GM18520 (cell line): Measurements from ENCODE around the gene CAPZB.
"Not testable (repeated sequence)": the region's sequence is repeated elsewhere in the genome, so short reads cannot be mapped to it uniquely, and the experiment has no call there.

Experiments
- ATAC-seq: cut with Tn5 transposase; IDR thresholded peaks from one replicate; pipeline ENCODE4 v1.9.1; 2021; ENCODE audit not compliant: unreplicated experiment

Gene CAPZB

DNA sequence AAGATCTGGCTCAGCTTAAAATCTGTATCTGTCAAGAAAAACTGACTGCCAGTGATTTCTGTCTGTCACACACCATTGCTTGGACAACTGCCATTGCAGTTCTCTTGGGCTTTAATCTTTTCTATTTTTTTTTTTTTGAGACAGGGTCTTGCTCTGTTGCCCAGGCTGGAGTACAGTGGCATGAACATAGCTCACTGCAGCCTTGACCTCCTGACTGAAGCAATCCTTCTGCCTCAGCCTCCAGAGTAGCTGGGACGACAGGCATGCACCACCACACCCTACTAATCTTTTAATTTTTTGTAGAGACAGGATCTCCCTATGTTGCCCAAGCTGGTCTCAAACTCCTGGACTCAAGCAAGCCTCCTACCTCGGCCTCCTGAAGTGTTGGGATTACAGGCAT is 14.5 kb upstream of the CAPZB start:
- not testable (repeated sequence) for ATAC-seq

DNA sequence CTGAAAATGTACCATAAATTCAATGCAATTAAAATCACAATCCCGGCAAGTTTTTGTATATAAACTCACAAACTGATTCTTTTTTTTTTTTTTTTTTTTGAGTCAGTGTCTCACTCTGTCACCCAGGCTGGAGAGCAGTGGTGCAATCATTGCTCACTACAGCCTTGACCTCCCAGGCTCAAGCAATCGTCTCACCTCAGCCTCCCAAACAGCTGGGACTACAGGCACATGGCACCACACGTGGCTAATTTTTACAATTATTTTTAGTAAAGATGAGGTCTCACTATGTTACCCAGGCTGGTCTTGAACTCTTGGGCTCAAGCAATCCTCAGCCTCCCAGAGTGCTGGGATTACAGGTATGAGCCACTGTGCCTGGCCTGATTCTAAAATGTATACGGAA is 12.1 kb upstream of the CAPZB start:
- ATAC-seq = not testable (repeated sequence)

DNA sequence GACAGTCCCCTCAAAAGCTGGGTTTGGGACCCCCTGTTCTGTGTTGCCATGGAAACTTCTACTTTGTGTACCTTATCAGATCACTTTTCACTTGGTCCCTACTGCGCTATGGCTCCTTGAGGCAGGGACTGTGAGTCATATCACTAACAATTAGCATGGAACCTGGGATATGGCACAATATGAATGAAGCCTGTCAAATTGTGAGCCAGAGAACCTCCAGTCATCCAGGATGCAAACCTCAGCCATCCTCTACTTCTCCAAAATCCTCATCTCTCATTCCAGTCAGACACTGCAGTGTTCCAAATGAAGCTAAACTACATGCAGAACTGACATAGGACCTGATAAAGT is 11.2 kb upstream of the CAPZB start:
- ATAC-seq = no peak

DNA sequence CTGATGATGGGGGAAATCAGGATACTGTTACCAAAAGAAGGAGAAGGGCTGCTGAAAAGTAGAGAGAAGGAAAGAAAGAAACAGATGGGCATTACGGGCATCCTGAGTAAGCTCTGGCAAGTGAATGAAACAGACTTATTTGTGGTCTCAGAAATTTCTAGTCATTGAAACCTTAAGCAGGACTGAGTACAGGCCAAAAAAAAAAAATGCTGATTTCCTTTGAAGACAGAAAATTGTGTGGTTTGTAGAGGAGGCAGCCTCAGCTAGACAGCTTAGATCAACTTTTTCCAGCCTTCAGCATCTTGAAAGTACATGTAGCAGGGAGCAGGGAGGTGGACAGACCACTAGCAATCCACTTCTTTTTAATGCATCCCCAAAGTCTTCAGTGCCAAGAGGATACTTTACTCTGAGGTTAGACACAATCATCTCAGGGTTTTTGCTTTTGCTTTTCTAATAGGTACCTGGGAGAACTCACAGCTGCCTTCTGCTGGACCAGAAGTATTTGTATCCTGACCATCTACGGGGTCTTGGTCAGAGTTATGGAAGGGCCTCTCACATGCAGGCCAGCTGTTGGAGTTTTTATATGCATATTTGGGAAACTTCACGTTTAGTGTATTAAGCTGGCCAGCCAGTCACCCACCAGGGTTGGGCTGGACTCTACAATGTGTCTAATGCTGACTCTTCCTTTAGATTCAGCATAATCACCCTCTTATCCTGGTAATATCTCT is 10.6 kb upstream of the CAPZB start:
- no peak for ATAC-seq

DNA sequence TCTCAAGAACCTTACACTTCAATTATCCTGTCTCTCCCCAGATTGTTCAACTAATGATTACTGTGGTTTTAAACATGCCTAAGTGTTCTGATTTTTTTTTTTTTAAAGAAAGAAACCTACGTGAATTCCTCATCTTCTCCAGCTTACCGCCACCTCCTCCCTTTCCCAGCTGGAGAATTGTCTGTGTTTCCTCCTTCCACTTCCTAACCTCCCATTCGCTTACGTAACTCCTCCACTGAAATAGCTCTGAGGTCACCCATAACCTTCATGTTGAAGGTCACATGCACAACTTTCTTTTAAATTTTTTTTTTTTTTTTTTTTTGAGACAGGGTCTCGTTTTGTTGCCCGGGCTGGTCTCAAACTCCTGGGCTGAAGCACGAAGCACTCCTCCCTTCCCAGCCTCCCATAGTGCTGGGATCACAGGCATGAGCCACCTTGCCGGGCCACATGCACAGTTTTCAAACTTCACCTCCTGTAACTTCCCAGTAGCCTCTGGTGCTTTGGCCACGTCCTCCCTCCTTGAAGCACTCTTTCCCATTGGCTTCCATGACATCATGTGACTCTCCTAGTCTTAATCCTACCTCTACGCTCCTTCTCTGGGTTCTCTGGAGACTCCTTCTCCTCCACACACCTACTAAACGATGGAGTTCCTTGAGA is 9.8 kb upstream of the CAPZB start:
- no peak for ATAC-seq

GRCh38 chr1:19493547-19493946 is 8.2 kb upstream of the CAPZB start:
- no peak for ATAC-seq

- no peak for ATAC-seq
Observed at GRCh38 chr1:19489996-19490395, 4.7 kb upstream of the CAPZB start.

GRCh38 chr1:19488136-19488535 is 2.8 kb upstream of the CAPZB start:
- no peak for ATAC-seq

DNA sequence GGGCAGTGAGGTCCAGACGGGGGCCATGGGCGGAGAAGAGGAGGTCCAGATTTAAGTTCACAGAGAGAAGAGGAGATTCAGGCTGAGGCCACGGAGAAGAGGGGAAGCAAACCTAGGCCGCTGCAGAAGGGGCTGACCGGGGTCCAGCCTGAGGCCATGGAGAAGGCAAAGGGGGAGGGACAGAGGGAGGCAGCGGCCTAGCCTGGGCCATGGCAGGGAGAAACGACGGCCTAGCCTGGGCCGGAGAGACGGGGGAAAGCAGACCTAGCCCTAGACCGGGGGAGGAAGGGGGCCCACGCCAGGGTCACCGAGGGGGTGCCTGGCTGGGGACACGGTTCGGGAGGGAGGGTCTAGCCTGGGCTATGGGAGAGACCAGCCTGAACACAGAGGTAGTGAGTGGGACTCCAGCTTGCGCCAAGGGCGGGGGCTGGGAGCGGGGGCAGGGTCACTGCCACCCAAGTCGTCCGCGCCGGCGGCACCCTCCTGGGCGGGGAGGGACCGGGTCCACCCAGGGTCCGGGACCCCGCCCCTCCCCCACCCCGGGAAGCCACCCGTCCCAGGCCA is 459 bp downstream of the CAPZB start:
- ATAC-seq = peak; percentile 1

GRCh38 chr1:19484338-19484797 is 971 bp downstream of the CAPZB start:
- no peak for ATAC-seq

DNA sequence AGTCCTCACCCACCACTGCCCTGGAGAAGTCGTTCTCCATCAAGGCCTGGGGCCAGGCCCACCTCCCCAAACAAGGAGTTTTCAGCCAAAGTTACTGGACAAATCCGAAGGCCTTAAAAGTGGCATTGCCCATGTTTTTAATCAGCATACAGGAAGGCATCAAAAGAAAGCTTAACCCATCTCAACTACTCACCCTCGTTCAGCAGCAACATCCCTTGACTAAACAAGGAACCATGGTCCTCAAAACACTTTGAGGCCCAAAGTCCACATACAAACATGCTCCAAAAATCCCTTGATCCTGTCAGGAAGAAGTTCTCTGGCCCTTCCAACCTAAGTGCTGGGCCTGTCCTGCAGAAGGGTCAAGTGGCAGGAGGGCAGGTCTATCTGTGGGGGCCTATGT is 1.6 kb downstream of the CAPZB start:
- ATAC-seq = no peak

DNA sequence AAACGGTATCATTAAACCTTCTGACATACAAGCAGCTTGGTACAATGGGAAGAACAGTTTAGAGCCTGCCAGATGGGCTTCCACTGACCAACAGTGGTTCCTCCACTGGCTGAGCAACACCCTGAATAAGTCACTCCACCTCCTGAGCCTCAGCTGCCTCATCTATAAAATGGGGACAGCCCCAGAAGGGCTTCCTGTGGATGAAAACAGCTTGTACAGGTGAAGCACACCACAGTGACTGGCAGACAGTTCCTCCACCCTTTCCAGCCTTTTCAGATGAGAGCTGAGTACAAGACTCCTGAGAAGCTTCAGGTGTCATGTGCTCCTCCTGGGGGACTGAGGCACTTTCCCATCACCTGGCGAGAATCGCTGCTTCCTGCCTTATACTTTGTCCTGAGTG is 2.1 kb downstream of the CAPZB start:
- no peak for ATAC-seq

GRCh38 chr1:19481826-19482398 is 3.4 kb downstream of the CAPZB start:
- ATAC-seq = no peak

- no peak for ATAC-seq
Observed at GRCh38 chr1:19480282-19480681, 5.1 kb downstream of the CAPZB start.

- ATAC-seq = no peak
Observed at GRCh38 chr1:19479351-19480120, 5.8 kb downstream of the CAPZB start.

DNA sequence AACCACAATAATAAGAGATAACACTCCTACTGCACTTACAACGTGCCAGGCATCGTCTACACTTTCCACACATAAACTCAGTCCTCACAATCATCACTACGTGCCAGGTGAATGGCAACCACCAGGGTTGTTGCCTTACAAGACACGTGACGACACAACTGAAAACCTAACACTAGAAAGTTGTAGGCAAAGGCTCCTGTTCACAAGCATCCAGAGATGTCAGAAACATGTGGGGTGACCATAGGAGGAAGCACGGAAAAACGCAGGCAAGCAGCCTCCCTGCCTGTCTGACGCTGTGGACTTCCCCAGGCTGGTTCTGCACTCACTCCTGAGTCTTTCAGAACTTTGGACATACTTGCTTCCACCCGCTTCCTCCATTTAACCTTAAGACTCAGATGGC is 7.0 kb downstream of the CAPZB start:
- ATAC-seq = no peak

GRCh38 chr1:19477284-19478249 is 7.8 kb downstream of the CAPZB start:
- ATAC-seq = no peak

DNA sequence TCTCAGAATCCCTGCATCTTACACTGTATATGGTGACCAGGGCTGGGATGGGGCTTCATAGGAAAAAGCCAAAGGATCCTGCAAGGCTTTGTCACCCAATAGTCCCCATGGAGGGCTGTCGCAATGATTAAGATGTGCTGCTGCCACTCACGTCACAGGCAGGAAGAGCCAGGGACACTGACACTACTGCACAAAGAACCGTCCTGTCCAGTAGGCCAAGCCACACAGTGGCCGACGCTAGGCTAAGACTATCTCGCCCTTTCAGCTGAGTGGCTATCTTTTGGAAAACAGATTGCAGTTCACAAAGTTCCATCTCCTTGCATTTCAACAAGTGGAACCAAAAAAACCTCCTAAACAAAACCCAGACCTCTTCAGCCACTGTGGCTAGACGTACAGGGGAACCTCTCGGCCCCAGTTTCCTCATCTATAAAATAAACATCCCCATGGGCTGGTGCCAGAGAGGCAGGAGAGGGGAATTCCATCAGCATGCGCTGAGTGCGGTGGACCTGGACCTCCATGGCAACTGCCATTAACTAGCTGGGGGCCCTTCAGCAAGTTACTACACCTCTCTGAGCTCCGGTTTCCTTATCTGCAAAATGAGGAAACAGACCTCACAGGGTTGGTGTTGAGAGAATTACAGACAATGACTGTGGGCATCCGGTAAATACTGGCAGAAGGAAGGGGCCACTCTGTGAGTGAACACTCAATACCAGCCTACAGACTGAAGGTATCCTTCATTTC is 8.7 kb downstream of the CAPZB start:
- ATAC-seq = no peak

- ATAC-seq = no peak
Observed at GRCh38 chr1:19475296-19475695, 10.0 kb downstream of the CAPZB start.

GRCh38 chr1:19472174-19472573 is 13.2 kb downstream of the CAPZB start:
- ATAC-seq = no peak
